HG03175 (cell line): Measurements from ENCODE around the gene SLAMF8.
A peak's percentile ranks its signal among the peaks of the same experiment; 100 is the strongest.

ENCODE experiments used
- ATAC-seq: cut with Tn5 transposase; IDR thresholded peaks from one replicate; pipeline ENCODE4 v1.9.1; 2021; ENCODE audit warnings: mild to moderate bottlenecking, moderate library complexity; ENCODE audit not compliant: unreplicated experiment

Gene SLAMF8

GRCh38 chr1:159817276-159818041 is 9.2 kb upstream of the SLAMF8 start:
- ATAC-seq = no peak

- ATAC-seq = no peak
These were observed 5.4 kb upstream of the SLAMF8 start for GRCh38 chr1:159821171-159821867.

GRCh38 chr1:159823406-159823805 is 3.3 kb upstream of the SLAMF8 start:
- no peak for ATAC-seq

- no peak for ATAC-seq
These were observed 1.1 kb upstream of the SLAMF8 start for GRCh38 chr1:159825564-159825963.

- ATAC-seq = no peak
These were observed 423 bp downstream of the SLAMF8 start for GRCh38 chr1:159827102-159827490.

- no peak for ATAC-seq
These were observed 876 bp downstream of the SLAMF8 start for GRCh38 chr1:159827549-159827948.

GRCh38 chr1:159828176-159828575 is 1.5 kb downstream of the SLAMF8 start:
- ATAC-seq = no peak

GRCh38 chr1:159828581-159829272 is 2.1 kb downstream of the SLAMF8 start:
- no peak for ATAC-seq

GRCh38 chr1:159829273-159829634 is 2.6 kb downstream of the SLAMF8 start:
- peak; percentile 83 for ATAC-seq

GRCh38 chr1:159829822-159830465 is 3.3 kb downstream of the SLAMF8 start:
- ATAC-seq = no peak

GRCh38 chr1:159830722-159831121 is 4.0 kb downstream of the SLAMF8 start:
- no peak for ATAC-seq

- no peak for ATAC-seq
These were observed 4.9 kb downstream of the SLAMF8 start for GRCh38 chr1:159831412-159832141.

GRCh38 chr1:159832309-159832708 is 5.6 kb downstream of the SLAMF8 start:
- no peak for ATAC-seq

GRCh38 chr1:159835356-159835755 is 8.7 kb downstream of the SLAMF8 start:
- ATAC-seq = no peak

- no peak for ATAC-seq
These were observed 9.3 kb downstream of the SLAMF8 start for GRCh38 chr1:159835862-159836525.

- ATAC-seq = peak; percentile 75
These were observed 12.0 kb downstream of the SLAMF8 start for GRCh38 chr1:159838715-159839114.

GRCh38 chr1:159839116-159839849 is 12.6 kb downstream of the SLAMF8 start:
- ATAC-seq = peak; percentile 75

GRCh38 chr1:159841749-159842148 is 15.1 kb downstream of the SLAMF8 start:
- no peak for ATAC-seq

- ATAC-seq = no peak
These were observed 16.8 kb downstream of the SLAMF8 start for GRCh38 chr1:159843459-159843858.
